RWPE1 (cell line): ENCODE results near the gene CDC14A.

Experiments
- CTCF ChIA-PET: fragments of 350-600 bp; sonication (Branson Sonifier 250); formaldehyde crosslinking; extraction: SDS; loops from one replicate; lab custom pipeline; 2021; lab: Yijun Ruan, JAX
- POLR2A ChIA-PET: fragments of 400-600 bp; formaldehyde crosslinking; extraction: SDS; loops from one replicate; lab custom pipeline; 2020; ENCODE audit warnings: antibody characterized with exemption; ENCODE audit not compliant: low non-redundant PET; lab: Yijun Ruan, JAX
- DNase-seq: peaks from one replicate; pipeline ENCODE4 v3.0.0; 2012; ENCODE audit warnings: low spot score
- H3K27ac ChIP-seq: fragments of 450-650 bp; 2 replicates; pipeline ENCODE4 v1.5.1; 2017
- CTCF ChIP-seq: fragments of 450-650 bp; conservative IDR thresholded peaks from 2 replicates; pipeline ENCODE4 v1.5.1; 2017; ENCODE audit warnings: low read depth, mild to moderate bottlenecking

Gene CDC14A

GRCh38 chr1:100306735-100307313 is 45.5 kb upstream of the CDC14A start:
- H3K27ac ChIP-seq: no peak overlapping the region
- no peak for DNase-seq
- no peak for TF ChIP-seq CTCF
- CTCF ChIA-PET: interaction anchor here (1.0 kb wide), 1 partner anchor 149 kb away, joined by 3 read pairs; no protein-coding TSS in a partner anchor
- POLR2A ChIA-PET: no interaction called here

- CTCF ChIA-PET: no interaction called here
- POLR2A ChIA-PET: no interaction called here
- H3K27ac ChIP-seq: no peak overlapping the region
- DNase-seq: peak; percentile 36
- no peak for TF ChIP-seq CTCF
Observed at GRCh38 chr1:100308777-100309176, 43.5 kb upstream of the CDC14A start.

GRCh38 chr1:100309863-100310262 is 42.4 kb upstream of the CDC14A start:
- POLR2A ChIA-PET: no interaction called here
- CTCF ChIA-PET: interaction anchor here (0.5 kb wide), 1 partner anchor 149 kb away, joined by 3 read pairs; no protein-coding TSS in a partner anchor
- TF ChIP-seq CTCF: no peak
- H3K27ac ChIP-seq: no peak overlapping the region
- DNase-seq: no peak

GRCh38 chr1:100313382-100313781 is 38.9 kb upstream of the CDC14A start:
- no peak overlapping the region for H3K27ac ChIP-seq
- TF ChIP-seq CTCF: no peak
- CTCF ChIA-PET: no interaction called here
- POLR2A ChIA-PET: no interaction called here
- no peak for DNase-seq

GRCh38 chr1:100316622-100317021 is 35.7 kb upstream of the CDC14A start:
- ChIA-PET CTCF (no interaction called here), POLR2A (no interaction called here)
- H3K27ac ChIP-seq: no peak overlapping the region
- DNase-seq: no peak
- no peak for TF ChIP-seq CTCF

- POLR2A ChIA-PET: no interaction called here
- DNase-seq: no peak
- no peak overlapping the region for H3K27ac ChIP-seq
- no peak for TF ChIP-seq CTCF
- CTCF ChIA-PET: no interaction called here
Observed at GRCh38 chr1:100320311-100321099, 31.8 kb upstream of the CDC14A start.
